HG03432 (cell line): ENCODE results near the gene DNAJC27.

ENCODE experiments used
- ATAC-seq: cut with Tn5 transposase; IDR thresholded peaks from one replicate; pipeline ENCODE4 v1.9.1; 2021; ENCODE audit warnings: mild to moderate bottlenecking, moderate library complexity; ENCODE audit not compliant: unreplicated experiment

DNAJC27 gene

DNA sequence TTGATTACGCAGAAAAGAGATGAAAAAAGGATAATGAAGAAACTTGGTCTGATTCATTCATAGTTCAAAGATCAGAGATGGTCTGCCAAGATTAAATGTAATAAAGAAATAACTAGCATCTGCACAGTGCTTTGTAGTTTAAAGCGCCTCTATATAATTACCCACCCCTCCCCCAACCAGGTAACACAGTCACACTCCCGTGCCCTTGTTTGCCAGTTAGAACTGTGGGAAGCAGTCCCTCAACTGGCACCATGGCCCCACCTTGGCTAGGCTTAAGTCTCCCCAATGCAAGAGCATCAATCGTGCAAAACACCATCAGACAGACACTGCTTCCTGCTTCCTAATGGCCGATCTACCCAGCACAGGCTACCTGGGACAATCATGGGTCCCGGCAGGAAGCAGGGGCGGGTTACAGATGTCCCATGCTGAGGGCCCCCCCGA, 63.3 kb downstream of the DNAJC27 start:
- no peak for ATAC-seq

DNA sequence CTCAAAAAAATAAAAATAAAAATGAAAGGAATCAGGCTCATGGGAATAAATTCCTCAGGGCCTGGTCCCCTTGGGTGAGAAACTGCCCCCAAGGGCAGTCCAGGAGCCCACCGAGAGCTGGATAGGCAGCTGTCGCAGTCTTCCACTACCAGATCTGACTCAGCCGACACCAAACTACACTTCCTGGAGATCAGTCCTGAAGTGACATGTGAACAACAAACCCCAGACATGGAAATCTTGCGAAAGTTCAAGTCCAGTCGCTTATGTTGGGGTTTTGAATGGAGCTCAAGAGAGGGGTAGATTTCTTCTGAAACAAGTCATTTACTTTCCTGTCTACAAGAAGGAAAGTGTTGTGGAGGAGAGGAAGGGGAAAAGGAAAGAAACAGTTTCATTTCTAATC, 64.6 kb downstream of the DNAJC27 start:
- no peak for ATAC-seq

DNA sequence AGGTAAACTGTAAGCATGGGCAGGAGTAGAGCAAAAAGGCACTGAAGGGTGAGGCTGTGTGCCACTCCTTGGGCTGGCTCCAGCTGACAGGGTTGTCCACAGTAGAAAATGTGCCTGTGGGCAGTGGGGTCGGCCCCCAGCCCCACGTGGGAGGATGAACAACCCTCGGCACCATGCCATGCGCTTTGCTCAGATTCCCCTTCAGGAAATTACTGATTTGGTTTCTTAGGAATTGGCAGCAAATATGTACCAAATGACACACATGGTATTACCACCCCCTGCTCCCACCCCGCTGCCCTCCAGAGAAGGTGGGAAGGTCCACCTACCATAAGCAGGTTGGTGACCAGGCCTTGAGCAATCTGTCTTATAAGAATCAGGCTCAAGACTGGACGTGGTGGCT, 65.3 kb downstream of the DNAJC27 start:
- ATAC-seq: no peak

DNA sequence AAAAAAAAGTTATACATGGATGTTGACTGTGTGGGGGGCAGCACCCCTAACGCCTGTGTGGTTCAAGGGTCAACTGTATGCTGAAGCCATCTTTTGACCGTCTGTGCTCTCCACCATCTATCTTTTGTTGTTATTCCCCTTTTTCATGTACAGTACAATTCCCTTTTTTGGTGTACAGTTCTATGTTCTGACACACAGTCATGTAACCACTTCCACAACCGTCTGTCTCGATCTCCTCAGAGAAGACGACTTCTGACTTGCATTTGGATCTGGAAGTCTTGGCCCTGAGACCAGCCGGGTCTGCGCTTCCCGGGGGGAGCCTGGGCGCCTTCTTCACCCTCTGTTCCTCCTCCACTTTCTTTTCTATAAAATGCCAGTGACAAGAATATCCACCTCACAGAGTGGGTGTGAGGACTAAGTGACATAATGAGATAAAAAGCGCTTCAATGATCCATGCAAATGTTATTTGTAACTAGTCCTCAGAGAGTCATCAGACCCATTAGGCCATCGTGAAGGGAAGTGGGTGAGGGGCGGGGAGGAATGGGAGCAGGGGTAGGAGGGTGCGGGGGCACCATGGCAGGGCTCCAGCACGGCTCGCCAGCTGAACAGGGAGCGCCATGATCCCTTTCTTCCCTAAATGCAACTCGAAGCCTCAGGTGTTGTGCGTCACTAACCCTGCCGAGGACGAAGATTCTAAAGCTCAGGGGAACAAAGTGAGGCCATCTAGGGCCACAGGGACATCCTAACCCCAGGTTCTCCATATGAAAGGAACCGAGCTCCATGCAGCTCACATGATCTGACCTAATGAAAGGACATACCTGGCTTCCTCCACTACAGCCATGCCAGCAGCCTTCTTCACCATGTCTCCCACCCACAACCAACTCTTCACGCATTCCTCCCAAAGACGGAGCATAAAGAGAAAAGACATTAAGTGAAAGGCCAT, 68.3 kb downstream of the DNAJC27 start:
- no peak for ATAC-seq

DNA sequence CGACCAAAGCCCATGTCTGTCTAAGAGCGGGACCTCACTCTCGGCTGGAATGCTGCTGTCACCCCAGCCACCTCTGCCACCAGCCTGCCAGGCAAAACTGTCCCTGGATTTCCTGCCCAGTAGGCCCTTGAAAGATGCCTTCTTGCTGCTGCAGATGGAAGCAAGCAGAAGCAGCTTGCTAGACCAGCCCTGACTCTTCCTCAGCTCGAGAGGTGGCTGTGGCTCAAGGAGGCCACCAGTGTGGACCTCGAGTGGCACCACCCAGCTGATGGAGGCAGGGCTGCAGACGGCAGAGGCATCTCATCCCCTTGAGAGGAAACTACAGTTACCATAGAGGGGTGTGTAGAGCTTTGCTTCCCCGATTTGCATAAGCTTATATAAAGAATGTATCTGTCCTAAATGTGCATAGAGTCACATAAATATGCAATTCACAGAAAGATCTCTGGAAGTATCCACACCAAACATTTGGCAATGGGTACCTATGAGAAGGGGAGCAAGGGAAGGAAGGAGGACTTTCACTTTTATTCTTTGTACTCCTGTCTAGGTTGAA, 72.3 kb downstream of the DNAJC27 start:
- no peak for ATAC-seq

DNA sequence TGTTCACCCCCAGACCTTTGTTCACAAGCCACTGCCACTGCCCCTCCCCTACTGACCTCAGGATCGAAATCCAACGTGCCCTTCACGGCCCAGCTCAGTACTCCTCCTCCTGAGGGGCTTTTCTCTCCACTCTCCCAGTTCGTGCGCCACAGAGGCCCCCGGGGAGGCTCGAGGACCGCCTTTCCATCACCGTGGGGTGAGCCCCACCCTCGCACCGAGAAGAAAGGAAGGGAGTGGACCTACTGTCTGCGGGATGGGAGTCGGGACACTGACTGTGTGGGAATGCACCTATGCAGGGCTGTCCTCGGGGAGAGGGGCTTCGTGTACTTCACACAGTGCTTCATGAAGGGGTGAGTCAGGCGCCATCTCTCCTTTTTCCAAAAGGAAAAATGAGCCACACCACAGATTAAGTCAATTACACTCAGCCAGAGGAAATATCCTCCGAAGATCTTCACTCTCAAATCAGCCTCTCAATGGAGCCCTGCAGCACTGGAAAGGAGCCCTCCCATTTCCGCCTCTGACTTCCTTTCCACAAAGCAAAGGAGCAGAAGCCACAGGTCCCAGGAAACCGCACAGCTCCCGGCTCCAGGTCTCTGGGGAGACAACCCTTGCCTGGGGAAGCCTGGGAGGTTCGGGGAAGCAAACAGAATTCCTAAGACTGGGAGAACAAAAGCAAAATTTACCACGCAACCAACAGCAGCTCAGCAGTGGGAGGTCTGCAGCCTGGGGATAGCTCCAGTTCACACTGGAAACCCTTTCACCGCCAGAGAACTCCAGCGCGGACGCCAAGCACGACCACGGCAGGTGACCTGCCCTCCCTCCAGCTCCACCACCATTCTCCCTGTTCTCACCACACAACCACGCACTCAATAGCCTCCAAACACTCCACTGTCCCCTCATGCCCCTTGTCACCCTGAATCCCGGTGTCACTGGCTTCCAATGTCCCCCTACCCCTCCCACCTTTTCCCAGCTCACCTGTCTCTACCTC, 73.3 kb downstream of the DNAJC27 start:
- ATAC-seq: no peak

DNA sequence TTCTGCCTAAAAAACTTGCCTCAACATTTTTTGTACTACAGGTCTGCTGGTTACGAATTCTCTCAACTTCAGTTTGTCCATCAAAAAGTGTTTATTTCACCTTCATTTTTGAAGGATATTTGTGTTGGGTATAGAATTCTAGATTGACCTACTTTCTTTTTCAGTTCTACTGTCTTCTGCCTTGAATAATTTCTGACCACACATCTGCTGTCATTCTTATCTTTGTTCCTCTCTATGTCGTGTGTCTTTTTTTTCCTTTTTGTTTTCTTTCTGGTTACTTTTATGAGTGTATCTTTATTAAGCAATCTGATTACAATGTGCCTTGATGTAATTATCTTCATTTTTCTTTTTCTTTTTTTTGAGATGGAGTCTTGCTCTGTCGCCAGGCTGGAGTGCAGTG, 77.0 kb downstream of the DNAJC27 start:
- ATAC-seq: no peak

DNA sequence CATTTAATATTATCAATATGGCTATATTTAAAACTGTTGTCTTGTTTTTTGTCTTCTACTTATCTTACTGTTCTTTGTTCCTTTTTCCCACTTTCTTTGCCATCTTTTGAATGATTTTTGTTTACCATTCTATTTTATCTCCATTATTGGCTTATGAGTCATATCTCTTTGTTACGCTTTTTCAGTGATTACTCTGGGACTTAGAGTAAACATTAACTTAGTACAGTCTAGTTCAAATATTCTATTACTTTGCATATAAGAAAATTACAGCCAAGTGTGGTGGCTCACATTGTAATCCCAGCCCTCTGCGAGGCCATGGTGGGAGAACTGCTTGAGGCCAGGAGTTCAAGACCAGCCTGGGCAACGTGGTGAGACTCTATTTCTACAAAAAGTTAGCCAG, 77.8 kb downstream of the DNAJC27 start:
- no peak for ATAC-seq
